GM12864 (cell line): Measurements from ENCODE around the gene ZG16.

ENCODE experiments used
- DNase-seq: peaks from one replicate; pipeline ENCODE4 v3.0.0-alpha.2; 2011; ENCODE audit warnings: low read depth
- H3K4me3 ChIP-seq: 2 replicates; pipeline ENCODE4 v1.5.1; 2011; ENCODE audit warnings: mild to moderate bottlenecking, low read depth, low read length, control low read depth
- TF ChIP-seq, protein P1 (sequence below): IDR thresholded peaks from 2 replicates; pipeline ENCODE4 v1.5.1; 2011; ENCODE audit warnings: low read depth, mild to moderate bottlenecking, moderate library complexity, low read length, control low read depth, inconsistent platforms; ENCODE audit errors: missing control alignments

Gene ZG16

DNA sequence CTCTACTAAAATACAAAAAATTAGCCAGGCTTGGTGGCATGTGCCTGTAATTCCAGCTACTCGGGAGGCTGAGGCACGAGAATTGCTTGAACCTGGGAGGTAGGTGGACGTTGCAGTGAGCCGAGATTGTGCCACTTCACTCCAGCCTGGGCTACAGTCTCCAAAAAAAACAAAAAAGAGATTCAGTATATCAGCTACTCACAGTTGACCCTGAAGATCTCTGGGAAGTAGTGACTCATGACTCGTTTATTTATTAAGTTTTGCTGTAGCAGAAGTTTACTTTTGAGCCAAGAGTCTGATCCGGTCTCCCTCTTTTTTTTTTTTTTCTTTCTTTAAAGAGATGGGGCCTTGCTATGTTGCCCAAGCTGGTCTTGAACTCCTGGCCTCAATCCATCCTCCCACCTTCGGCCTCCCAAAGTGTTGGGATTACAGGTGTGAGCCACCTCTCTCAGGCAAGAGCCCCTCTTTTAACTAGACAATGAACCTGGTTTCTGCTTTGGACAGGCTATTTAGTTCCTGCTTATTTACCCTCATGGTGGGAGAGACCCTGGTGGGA is 46.6 kb downstream of the ZG16 start:
- no peak for DNase-seq
- no peak overlapping the region for H3K4me3 ChIP-seq
- TF ChIP-seq, protein P1, sequence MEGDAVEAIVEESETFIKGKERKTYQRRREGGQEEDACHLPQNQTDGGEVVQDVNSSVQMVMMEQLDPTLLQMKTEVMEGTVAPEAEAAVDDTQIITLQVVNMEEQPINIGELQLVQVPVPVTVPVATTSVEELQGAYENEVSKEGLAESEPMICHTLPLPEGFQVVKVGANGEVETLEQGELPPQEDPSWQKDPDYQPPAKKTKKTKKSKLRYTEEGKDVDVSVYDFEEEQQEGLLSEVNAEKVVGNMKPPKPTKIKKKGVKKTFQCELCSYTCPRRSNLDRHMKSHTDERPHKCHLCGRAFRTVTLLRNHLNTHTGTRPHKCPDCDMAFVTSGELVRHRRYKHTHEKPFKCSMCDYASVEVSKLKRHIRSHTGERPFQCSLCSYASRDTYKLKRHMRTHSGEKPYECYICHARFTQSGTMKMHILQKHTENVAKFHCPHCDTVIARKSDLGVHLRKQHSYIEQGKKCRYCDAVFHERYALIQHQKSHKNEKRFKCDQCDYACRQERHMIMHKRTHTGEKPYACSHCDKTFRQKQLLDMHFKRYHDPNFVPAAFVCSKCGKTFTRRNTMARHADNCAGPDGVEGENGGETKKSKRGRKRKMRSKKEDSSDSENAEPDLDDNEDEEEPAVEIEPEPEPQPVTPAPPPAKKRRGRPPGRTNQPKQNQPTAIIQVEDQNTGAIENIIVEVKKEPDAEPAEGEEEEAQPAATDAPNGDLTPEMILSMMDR: no peak

DNA sequence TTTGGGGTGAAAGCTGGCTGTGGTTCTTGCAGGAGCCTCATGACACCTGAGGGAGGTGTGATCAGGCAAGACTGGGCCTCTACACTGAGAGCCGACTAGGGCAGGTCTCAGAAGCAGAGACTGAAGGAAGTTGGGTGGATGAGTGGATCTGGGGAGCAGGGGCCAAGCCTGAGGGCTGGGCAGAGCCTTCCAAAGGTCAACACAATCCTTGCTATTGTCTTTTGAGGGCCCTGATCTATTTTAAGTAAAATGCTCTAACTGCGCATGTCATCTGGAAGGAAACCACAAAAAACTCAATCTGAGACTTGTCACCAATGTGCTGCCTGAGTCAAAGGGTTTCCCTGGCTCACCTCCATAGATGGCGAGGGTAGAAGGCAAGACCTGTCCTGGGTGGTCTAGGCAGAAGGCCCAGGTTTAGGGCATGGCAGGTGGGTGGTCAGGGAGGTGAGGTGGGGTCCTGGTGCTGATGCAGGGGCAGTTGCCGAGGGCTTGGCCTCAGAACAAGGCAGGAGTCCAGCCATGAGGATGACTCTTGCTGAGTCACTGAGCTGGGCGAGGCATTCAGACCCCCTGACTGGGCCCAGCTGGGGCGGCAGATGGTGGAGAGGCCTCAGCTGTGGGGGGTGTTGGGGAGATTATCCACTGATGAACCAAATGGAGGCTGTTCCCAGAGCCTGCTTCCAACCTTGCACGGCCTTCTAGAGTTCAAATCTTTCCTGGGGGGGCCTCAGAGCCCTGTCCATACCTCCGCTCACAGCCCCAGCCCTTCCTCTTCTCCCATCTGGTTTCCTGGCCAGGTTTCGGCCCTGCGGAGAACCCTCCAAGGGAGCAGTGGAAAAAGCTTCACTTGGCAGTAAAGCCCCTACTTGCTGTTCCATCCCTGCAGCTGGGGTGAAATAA is 47.3 kb downstream of the ZG16 start:
- TF ChIP-seq, protein P1: no peak
- H3K4me3 ChIP-seq: no peak overlapping the region
- no peak for DNase-seq

DNA sequence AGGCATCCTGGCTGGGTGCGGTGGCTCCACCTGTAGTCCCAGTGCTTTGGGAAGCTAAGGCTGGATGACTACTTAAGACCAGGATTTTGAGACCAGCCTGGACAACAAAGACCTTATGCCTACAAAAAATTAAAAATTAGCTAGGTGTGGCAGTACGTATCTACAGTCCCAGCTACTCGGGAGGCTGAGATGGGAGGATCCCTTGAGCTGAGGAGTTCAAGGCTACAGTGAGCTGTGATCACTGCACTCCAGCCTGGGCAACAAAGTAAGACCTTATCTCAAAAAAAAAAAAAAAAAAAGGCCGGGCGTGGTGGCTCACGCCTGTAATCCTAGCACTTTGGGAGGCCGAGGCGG is 48.3 kb downstream of the ZG16 start:
- no peak for DNase-seq
- TF ChIP-seq, protein P1: no peak
- H3K4me3 ChIP-seq: no peak overlapping the region

- TF ChIP-seq, protein P1: no peak
- H3K4me3 ChIP-seq: no peak overlapping the region
- no peak for DNase-seq
Measured at GRCh38 chr16:29830774-29831173, 52.7 kb downstream of the ZG16 start.

- DNase-seq: no peak
- TF ChIP-seq, protein P1: no peak
- no peak overlapping the region for H3K4me3 ChIP-seq
Measured at GRCh38 chr16:29831490-29831889, 53.4 kb downstream of the ZG16 start.
